ENCODE results near the gene RAB40C.

RAB40C gene, protein sequence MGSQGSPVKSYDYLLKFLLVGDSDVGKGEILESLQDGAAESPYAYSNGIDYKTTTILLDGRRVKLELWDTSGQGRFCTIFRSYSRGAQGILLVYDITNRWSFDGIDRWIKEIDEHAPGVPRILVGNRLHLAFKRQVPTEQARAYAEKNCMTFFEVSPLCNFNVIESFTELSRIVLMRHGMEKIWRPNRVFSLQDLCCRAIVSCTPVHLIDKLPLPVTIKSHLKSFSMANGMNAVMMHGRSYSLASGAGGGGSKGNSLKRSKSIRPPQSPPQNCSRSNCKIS

DNA sequence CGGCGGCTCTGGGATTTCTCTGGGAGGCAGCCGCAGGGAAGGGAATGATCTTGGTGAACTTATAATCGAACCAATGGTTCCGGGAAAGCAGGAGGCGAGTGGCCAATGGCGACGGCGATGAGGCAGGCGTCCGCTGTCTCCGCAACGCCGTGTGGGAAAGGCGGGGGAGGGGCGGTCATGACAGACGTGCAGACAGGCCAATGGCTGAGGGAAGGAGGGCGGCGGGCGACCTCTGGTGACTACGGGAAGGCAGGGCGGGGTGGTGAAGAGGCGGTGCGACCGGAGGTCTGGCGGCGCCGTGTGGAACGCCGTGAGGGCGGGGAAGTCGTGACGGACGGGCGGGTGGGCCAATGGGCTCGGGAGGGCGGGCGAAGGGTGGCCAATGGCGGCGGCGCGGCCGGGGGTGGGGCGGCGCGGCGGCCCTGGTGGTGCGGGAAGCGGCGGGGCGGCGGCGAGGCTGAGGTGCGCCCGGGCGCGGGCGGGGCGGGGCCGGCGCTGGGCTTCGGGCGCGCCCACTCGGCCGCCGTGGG, at the start of gene RAB40C:
RAB40C (plus strand) TSS at position 409 of the 530 bp plus-strand sequence. CDS start 226 bp downstream, outside the sequence.
- H3K36me3 ChIP-seq (ENCODE audit: insufficient read depth, low read length) = no peaks in the 10 kb centered on the region
- H3K27me3 ChIP-seq (ENCODE audit: insufficient read depth, low read length) = no peaks in the 10 kb centered on the region
- peak within 1 kb of the TSS; percentile 100 for H3K4me3 ChIP-seq (ENCODE audit: low read depth, low read length)
- peaks cover 16% of the 10 kb centered on the region for H3K4me1 ChIP-seq (ENCODE audit: control insufficient read depth, insufficient read depth, low read length, unreplicated experiment)
- H3K79me2 ChIP-seq (ENCODE audit: control insufficient read depth, insufficient read depth, low read length, unreplicated experiment) = peaks cover 41% of the 10 kb centered on the region
- H3K27ac ChIP-seq (ENCODE audit: low read depth, low read length) = peak within 1 kb of the TSS; percentile 93
- H2AFZ ChIP-seq (ENCODE audit: low read length, unreplicated experiment) = peak within 1 kb of the TSS; percentile 95

DNA sequence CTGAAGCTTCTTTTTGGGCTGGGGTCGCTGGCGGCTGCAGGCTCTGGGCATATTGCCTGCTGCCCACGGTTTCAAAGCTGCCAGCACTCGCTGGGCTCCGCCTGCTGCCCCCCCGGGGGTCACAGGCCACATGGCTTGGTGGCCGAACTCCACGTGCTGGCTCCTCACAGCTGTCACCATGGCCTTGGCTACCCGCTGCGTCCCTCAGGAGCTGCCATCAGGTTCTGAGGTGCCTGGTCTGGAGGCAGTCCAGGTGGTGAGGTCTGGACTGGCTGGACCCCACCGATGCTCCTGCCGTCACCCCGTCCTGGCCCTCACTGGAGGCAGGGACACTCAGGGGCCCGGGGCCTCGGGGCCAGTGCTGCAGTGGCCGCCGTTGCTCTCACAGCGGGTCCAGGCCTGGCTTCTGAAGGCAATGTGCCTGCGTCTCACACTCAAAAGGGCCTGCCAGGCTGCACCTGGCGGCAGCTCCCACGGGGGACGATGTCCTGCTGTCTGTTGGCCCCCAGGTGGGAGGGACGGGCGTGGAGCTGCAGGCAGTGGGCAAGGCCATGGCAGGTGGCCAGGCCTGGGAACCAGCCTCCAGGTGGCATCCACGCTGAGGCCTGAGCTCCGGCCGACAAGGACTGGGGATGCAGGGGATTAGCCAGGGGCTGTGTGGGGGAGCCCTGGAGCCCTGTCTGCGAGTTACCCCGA, 49.1 kb upstream of the RAB40C start:
- peaks cover 92% of the 10 kb centered on the region for H3K79me2 ChIP-seq (ENCODE audit: control insufficient read depth, insufficient read depth, low read length, unreplicated experiment)

DNA sequence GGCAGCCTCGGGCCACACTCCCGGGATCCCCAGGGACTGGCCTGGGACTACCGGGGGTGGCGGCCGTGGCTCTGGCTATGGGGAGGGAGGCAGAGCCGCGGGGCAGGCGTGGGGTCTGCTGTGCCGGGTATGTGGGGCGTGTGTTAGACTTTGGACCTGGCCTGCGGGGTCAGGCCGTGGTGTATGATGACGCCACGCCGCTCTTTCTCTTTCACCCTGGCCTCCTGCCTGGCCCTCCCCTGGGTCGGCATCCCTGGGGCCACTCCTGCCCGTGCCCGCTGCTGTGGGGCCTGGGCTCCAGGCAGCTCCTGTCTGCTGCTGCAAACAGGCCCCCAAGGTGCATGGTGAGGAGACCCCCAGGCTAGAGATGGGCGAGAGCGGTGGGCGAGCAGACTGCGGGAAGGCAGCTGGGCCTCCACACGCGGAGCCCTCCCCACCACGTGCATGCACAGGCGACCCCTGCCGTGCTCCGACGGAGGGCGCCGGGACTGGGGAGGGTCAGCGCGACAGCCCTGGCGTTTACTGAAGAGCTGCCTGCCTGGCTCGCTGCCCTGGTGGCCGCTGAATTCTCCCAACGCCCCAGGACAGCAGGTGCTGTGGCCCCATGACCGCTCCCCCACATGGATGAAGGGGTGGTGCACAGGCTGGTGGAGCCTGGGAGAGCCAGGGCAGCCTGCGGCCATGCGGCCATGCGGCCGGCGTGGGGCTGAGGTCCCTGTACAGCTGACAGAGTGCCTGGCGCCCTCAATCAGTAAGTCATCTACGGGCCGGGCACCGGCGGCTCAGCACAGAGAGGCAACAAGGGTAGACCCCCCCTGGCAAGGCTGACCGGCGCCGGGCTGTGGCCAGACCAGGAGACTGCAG, 46.3 kb upstream of the RAB40C start:
- H3K36me3 ChIP-seq (ENCODE audit: insufficient read depth, low read length) = no peaks in the 10 kb centered on the region; the same call in 1 of the 2 replicates
- no peak overlapping the region for H3K4me3 ChIP-seq (ENCODE audit: low read depth, low read length)
- no peak overlapping the region for H3K27ac ChIP-seq (ENCODE audit: low read depth, low read length)
- no peaks in the 10 kb centered on the region for H3K27me3 ChIP-seq (ENCODE audit: insufficient read depth, low read length)
- H3K4me1 ChIP-seq (ENCODE audit: control insufficient read depth, insufficient read depth, low read length, unreplicated experiment) = peaks cover 13% of the 10 kb centered on the region
- H3K79me2 ChIP-seq (ENCODE audit: control insufficient read depth, insufficient read depth, low read length, unreplicated experiment) = peaks cover 85% of the 10 kb centered on the region
- no peak overlapping the region for H2AFZ ChIP-seq (ENCODE audit: low read length, unreplicated experiment)

More for the DNA sequence above, 49.1 kb upstream of the RAB40C start:
- Histone ChIP-seq H3K36me3 (ENCODE audit: insufficient read depth, low read length) (no peaks in the 10 kb centered on the region; the same call in 1 of the 2 replicates), H3K27ac (ENCODE audit: low read depth, low read length) (no peak overlapping the region), H3K4me3 (ENCODE audit: low read depth, low read length) (no peak overlapping the region), H3K4me1 (ENCODE audit: control insufficient read depth, insufficient read depth, low read length, unreplicated experiment) (peaks cover 16% of the 10 kb centered on the region), H3K27me3 (ENCODE audit: insufficient read depth, low read length) (no peaks in the 10 kb centered on the region), H2AFZ (ENCODE audit: low read length, unreplicated experiment) (no peak overlapping the region)

DNA sequence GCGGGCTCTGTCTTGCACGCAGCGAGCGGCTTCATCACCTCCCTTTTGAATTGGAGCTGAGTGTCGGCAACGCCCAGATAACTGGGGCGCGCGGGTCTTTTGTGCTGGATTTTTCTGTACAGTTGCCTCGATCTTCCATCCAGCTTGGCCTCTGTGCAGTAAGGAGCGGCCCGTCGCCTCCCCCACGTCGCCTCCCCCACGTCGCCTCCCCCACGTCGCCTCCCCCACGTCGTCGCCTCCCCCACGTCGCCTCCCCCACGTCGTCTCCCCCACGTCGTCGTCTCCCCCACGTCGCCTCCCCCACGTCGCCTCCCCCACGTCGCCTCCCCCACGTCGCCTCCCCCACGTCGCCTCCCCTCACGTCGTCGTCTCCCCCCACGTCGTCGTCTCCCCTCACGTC, 45.3 kb upstream of the RAB40C start:
- Histone ChIP-seq H3K4me1 (ENCODE audit: control insufficient read depth, insufficient read depth, low read length, unreplicated experiment) (peaks cover 7% of the 10 kb centered on the region), H3K27me3 (ENCODE audit: insufficient read depth, low read length) (no peaks in the 10 kb centered on the region), H2AFZ (ENCODE audit: low read length, unreplicated experiment) (no peak overlapping the region), H3K36me3 (ENCODE audit: insufficient read depth, low read length) (no peaks in the 10 kb centered on the region; the same call in 1 of the 2 replicates), H3K79me2 (ENCODE audit: control insufficient read depth, insufficient read depth, low read length, unreplicated experiment) (peaks cover 79% of the 10 kb centered on the region), H3K4me3 (ENCODE audit: low read depth, low read length) (no peak overlapping the region), H3K27ac (ENCODE audit: low read depth, low read length) (no peak overlapping the region)

DNA sequence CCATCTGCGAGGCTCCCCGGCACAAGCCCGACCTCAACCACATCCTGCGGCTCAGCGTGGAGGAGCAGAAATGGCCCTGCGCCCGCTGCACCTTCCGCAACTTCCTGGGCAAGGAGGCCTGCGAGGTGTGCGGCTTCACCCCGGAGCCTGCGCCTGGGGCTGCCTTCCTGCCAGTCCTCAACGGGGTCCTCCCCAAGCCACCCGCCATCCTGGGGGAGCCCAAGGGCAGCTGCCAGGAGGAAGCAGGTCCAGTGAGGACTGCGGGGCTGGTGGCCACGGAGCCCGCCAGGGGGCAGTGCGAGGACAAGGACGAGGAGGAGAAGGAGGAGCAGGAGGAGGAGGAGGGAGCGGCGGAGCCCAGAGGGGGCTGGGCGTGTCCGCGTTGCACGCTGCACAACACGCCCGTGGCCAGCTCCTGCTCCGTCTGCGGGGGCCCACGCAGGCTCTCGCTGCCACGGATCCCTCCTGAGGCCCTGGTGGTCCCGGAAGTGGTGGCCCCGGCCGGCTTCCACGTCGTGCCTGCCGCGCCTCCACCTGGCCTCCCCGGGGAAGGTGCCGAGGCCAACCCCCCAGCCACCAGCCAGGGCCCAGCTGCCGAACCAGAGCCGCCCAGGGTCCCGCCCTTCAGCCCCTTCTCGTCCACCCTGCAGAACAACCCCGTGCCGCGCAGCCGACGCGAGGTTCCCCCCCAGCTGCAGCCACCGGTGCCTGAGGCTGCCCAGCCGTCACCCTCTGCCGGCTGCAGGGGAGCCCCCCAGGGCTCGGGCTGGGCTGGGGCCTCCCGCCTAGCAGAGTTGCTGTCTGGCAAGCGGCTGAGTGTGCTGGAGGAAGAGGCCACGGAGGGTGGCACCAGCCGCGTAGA, 42.7 kb upstream of the RAB40C start:
- Histone ChIP-seq H2AFZ (ENCODE audit: low read length, unreplicated experiment) (no peak overlapping the region), H3K79me2 (ENCODE audit: control insufficient read depth, insufficient read depth, low read length, unreplicated experiment) (peaks cover 58% of the 10 kb centered on the region), H3K27ac (ENCODE audit: low read depth, low read length) (no peak overlapping the region), H3K4me3 (ENCODE audit: low read depth, low read length) (no peak overlapping the region), H3K27me3 (ENCODE audit: insufficient read depth, low read length) (no peaks in the 10 kb centered on the region), H3K36me3 (ENCODE audit: insufficient read depth, low read length) (peaks cover 5% of the 10 kb centered on the region; the same call in 1 of the 2 replicates), H3K4me1 (ENCODE audit: control insufficient read depth, insufficient read depth, low read length, unreplicated experiment) (no peaks in the 10 kb centered on the region)

DNA sequence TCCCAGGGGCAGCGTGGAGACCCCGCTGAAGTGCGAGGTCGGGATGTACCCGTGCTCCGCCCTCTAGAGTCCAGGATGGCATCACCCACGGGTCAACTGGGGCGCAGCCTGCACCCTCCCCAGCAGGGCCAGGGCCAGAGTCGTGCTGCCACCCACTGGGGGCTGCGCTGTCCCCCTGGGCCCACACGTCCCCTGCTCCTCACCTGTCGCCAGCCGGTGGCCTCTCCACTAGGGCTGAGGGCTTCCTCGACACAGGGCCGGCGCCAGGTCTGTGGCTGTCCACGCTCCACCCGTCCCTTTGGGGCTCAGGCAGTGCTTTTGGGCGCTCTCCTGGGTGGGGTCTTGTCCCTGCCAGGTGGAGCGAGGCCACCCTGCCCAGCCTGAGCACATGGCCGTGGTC, 41.3 kb upstream of the RAB40C start:
- H3K4me1 ChIP-seq (ENCODE audit: control insufficient read depth, insufficient read depth, low read length, unreplicated experiment) = peaks cover 4% of the 10 kb centered on the region
- H3K36me3 ChIP-seq (ENCODE audit: insufficient read depth, low read length) = peaks cover 5% of the 10 kb centered on the region; the same call in 1 of the 2 replicates
- H3K79me2 ChIP-seq (ENCODE audit: control insufficient read depth, insufficient read depth, low read length, unreplicated experiment) = peaks cover 43% of the 10 kb centered on the region

DNA sequence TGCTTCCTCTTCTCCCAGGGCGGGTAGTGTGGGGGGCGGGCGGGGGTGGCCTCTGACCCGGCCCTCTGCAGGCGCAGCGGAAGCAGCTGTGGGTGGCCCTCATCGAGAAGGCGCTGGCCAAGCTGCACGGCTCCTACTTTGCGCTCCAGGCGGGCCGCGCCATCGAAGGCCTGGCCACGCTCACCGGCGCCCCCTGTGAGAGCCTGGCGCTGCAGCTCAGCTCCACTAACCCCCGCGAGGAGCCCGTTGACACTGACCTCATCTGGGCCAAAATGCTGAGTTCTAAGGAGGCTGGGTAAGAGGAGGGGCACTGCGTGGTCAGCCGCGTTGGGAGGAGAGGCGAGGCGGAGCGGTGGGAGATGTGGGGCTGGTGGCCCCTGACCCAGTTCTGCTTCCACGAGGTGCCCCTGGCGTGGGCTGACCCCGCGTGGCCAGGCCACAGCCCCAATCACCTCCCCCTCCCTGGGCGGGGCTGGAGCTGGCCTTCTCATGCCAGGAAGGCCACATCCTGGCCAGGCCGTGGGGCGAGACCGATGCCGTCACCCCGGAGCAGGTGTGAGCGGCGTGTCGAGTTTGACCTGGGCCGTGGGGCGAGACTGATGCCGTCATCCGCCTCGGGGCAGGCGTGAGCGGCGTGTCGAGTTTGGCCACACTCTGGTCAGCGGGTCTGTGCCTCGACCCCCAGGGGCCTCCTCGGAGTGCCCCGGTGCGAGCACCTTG, 40.2 kb upstream of the RAB40C start:
- H3K4me1 ChIP-seq (ENCODE audit: control insufficient read depth, insufficient read depth, low read length, unreplicated experiment) = peaks cover 15% of the 10 kb centered on the region
- no peak overlapping the region for H3K27ac ChIP-seq (ENCODE audit: low read depth, low read length)
- peaks cover 34% of the 10 kb centered on the region for H3K79me2 ChIP-seq (ENCODE audit: control insufficient read depth, insufficient read depth, low read length, unreplicated experiment)
- peaks cover 5% of the 10 kb centered on the region; the same call in 1 of the 2 replicates for H3K36me3 ChIP-seq (ENCODE audit: insufficient read depth, low read length)
- H3K27me3 ChIP-seq (ENCODE audit: insufficient read depth, low read length) = no peaks in the 10 kb centered on the region
- H3K4me3 ChIP-seq (ENCODE audit: low read depth, low read length) = no peak overlapping the region
- no peak overlapping the region for H2AFZ ChIP-seq (ENCODE audit: low read length, unreplicated experiment)

More for the DNA sequence above, 41.3 kb upstream of the RAB40C start:
- Histone ChIP-seq H3K27ac (ENCODE audit: low read depth, low read length) (no peak overlapping the region), H3K4me3 (ENCODE audit: low read depth, low read length) (no peak overlapping the region), H2AFZ (ENCODE audit: low read length, unreplicated experiment) (no peak overlapping the region), H3K27me3 (ENCODE audit: insufficient read depth, low read length) (no peaks in the 10 kb centered on the region)

DNA sequence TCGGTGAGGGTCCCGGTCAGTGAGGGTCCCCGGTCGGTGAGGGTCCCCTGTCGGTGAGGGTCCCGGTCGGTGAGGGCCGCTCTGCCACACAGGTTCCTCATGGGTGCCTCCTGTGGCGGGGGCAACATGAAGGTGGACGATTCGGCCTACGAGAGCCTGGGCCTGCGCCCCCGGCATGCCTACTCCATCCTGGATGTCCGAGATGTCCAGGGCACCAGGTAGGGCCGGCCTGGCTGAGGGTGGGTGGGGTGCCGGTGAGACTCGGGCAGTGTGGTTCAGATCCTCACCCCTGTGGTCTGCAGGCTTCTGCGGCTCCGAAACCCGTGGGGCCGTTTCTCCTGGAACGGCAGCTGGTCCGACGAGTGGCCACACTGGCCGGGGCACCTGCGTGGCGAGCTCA, 38.7 kb upstream of the RAB40C start:
- no peak overlapping the region for H3K27ac ChIP-seq (ENCODE audit: low read depth, low read length)
- H3K4me1 ChIP-seq (ENCODE audit: control insufficient read depth, insufficient read depth, low read length, unreplicated experiment) = peaks cover 22% of the 10 kb centered on the region
- no peaks in the 10 kb centered on the region for H3K27me3 ChIP-seq (ENCODE audit: insufficient read depth, low read length)
- peaks cover 5% of the 10 kb centered on the region; the same call in 1 of the 2 replicates for H3K36me3 ChIP-seq (ENCODE audit: insufficient read depth, low read length)
- H3K4me3 ChIP-seq (ENCODE audit: low read depth, low read length) = no peak overlapping the region
- H3K79me2 ChIP-seq (ENCODE audit: control insufficient read depth, insufficient read depth, low read length, unreplicated experiment) = peaks cover 24% of the 10 kb centered on the region
- H2AFZ ChIP-seq (ENCODE audit: low read length, unreplicated experiment) = no peak overlapping the region

DNA sequence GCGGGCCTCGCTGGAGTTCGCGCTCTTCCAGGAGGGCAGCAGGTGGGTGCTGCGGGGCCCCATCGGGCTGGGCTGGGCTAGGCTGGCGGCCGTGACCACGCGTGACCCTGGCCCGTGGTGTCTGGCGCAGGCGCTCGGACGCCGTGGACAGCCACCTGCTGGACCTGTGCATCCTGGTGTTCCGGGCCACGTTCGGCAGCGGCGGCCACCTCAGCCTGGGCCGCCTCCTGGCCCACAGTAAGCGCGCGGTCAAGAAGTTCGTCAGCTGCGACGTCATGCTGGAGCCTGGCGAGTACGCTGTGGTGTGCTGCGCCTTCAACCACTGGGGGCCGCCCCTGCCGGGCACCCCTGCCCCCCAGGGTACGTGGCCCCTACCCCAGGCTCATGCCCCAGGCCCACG, 37.7 kb upstream of the RAB40C start:
- Histone ChIP-seq H3K36me3 (ENCODE audit: insufficient read depth, low read length) (peaks cover 5% of the 10 kb centered on the region; the same call in 1 of the 2 replicates), H3K4me1 (ENCODE audit: control insufficient read depth, insufficient read depth, low read length, unreplicated experiment) (peaks cover 22% of the 10 kb centered on the region), H3K27ac (ENCODE audit: low read depth, low read length) (no peak overlapping the region), H2AFZ (ENCODE audit: low read length, unreplicated experiment) (no peak overlapping the region), H3K4me3 (ENCODE audit: low read depth, low read length) (no peak overlapping the region), H3K27me3 (ENCODE audit: insufficient read depth, low read length) (no peaks in the 10 kb centered on the region), H3K79me2 (ENCODE audit: control insufficient read depth, insufficient read depth, low read length, unreplicated experiment) (peaks cover 17% of the 10 kb centered on the region)

Measured in ACC112 (cell line).